NB4 (cell line): ENCODE measurements around the gene CALM3.
A peak's percentile ranks its signal among the peaks of the same experiment; 100 is the strongest.

ENCODE experiments used
- DNase-seq: peaks from one replicate; pipeline ENCODE4 v3.0.0; 2010; ENCODE audit warnings: low read depth
- H3K4me3 ChIP-seq: one replicate; pipeline ENCODE4 v1.5.1; 2011; ENCODE audit warnings: mild to moderate bottlenecking, low read depth, low read length, moderate library complexity
- MYC ChIP-seq: IDR thresholded peaks from 2 replicates; pipeline ENCODE4 v1.6.1; 2011; ENCODE audit warnings: low read depth, low read length
- POLR2A ChIP-seq: IDR thresholded peaks from 2 replicates; pipeline ENCODE4 v1.6.1; 2011; ENCODE audit warnings: mild to moderate bottlenecking; ENCODE audit not compliant: insufficient read length; ENCODE audit errors: extremely low read depth
- TF ChIP-seq, protein P1 (sequence below): IDR thresholded peaks from one replicate; pipeline ENCODE4 v1.5.1; 2012; ENCODE audit warnings: low read depth, low read length
- TF ChIP-seq, protein P2 (sequence below): IDR thresholded peaks from 2 replicates; pipeline ENCODE4 v1.6.1; 2011; ENCODE audit warnings: low read depth, low read length

Gene CALM3

DNA sequence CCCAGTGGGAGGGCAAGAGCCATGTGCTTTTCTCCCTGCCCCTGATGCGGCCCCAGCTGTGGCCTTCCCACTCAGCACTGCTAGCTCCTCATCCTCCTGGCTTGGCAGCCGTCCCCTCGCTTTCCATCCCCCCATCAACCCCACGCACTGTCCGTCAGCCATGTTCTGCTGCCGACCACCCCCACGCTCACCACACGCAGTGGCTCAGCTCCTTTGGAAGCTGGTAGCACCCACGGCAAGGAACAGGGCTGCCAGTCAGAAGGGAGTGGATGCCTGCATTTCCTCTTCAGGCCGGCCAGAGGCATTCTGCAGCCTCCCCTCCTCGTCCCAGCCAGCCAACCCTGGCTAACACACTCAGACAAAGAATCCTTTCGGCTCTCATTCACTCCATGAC lies 6.3 kb downstream of the CALM3 start:
- DNase-seq, result peak; percentile 20
- H3K4me3 ChIP-seq, result no peak overlapping the region
- TF ChIP-seq, protein P1, sequence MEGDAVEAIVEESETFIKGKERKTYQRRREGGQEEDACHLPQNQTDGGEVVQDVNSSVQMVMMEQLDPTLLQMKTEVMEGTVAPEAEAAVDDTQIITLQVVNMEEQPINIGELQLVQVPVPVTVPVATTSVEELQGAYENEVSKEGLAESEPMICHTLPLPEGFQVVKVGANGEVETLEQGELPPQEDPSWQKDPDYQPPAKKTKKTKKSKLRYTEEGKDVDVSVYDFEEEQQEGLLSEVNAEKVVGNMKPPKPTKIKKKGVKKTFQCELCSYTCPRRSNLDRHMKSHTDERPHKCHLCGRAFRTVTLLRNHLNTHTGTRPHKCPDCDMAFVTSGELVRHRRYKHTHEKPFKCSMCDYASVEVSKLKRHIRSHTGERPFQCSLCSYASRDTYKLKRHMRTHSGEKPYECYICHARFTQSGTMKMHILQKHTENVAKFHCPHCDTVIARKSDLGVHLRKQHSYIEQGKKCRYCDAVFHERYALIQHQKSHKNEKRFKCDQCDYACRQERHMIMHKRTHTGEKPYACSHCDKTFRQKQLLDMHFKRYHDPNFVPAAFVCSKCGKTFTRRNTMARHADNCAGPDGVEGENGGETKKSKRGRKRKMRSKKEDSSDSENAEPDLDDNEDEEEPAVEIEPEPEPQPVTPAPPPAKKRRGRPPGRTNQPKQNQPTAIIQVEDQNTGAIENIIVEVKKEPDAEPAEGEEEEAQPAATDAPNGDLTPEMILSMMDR, result no peak
- no peak for TF ChIP-seq POLR2A
- TF ChIP-seq, protein P2, sequence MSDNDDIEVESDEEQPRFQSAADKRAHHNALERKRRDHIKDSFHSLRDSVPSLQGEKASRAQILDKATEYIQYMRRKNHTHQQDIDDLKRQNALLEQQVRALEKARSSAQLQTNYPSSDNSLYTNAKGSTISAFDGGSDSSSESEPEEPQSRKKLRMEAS, result no peak
- TF ChIP-seq MYC, result no peak

DNA sequence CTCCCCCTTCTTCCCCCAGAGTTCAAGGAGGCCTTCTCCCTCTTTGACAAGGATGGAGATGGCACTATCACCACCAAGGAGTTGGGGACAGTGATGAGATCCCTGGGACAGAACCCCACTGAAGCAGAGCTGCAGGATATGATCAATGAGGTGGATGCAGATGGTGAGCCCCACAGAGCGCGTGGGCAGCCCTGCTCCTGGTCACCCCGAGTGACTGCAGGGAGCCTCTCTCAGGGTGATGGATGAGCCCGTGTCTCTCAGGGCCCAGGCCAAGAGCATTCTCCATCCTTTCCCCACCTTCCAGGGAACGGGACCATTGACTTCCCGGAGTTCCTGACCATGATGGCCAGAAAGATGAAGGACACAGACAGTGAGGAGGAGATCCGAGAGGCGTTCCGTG lies 7.0 kb downstream of the CALM3 start:
- H3K4me3 ChIP-seq, result no peak overlapping the region
- TF ChIP-seq, protein P1, result no peak
- TF ChIP-seq MYC, result no peak
- no peak for TF ChIP-seq POLR2A
- TF ChIP-seq, protein P2, result no peak
- DNase-seq, result no peak

DNA sequence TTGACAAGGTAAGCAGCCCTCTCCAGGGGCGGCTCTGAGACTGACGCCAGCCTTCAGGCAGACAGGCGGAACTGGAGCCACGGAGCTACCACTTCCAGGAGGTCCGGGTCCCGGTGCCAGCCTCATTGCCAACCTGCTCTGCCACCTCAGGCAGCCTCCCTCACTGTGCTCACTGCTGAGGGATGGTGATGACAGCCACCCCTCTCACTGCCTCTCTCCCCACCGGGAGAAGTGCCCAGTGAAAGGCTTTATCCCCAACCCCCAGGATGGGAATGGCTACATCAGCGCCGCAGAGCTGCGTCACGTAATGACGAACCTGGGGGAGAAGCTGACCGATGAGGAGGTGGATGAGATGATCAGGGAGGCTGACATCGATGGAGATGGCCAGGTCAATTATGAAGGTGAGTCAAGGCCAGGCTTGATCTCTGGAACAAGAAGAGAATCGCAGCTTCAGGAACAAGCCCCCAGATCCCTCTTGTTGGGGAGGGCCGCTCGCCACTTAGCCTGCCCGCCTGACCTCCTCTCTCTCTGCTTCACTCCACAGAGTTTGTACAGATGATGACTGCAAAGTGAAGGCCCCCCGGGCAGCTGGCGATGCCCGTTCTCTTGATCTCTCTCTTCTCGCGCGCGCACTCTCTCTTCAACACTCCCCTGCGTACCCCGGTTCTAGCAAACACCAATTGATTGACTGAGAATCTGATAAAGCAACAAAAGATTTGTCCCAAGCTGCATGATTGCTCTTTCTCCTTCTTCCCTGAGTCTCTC lies 7.6 kb downstream of the CALM3 start:
- DNase-seq, result no peak
- TF ChIP-seq MYC (no peak), POLR2A (no peak)
- TF ChIP-seq, protein P2, result no peak
- TF ChIP-seq, protein P1, result no peak
- H3K4me3 ChIP-seq, result no peak overlapping the region

DNA sequence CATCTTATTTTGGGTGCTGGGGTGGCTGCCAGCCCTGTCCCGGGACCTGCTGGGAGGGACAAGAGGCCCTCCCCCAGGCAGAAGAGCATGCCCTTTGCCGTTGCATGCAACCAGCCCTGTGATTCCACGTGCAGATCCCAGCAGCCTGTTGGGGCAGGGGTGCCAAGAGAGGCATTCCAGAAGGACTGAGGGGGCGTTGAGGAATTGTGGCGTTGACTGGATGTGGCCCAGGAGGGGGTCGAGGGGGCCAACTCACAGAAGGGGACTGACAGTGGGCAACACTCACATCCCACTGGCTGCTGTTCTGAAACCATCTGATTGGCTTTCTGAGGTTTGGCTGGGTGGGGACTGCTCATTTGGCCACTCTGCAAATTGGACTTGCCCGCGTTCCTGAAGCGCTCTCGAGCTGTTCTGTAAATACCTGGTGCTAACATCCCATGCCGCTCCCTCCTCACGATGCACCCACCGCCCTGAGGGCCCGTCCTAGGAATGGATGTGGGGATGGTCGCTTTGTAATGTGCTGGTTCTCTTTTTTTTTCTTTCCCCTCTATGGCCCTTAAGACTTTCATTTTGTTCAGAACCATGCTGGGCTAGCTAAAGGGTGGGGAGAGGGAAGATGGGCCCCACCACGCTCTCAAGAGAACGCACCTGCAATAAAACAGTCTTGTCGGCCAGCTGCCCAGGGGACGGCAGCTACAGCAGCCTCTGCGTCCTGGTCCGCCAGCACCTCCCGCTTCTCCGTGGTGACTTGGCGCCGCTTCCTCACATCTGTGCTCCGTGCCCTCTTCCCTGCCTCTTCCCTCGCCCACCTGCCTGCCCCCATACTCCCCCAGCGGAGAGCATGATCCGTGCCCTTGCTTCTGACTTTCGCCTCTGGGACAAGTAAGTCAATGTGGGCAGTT lies 8.6 kb downstream of the CALM3 start:
- TF ChIP-seq MYC, result no peak
- TF ChIP-seq, protein P2, result no peak
- TF ChIP-seq, protein P1, result no peak
- no peak for TF ChIP-seq POLR2A
- H3K4me3 ChIP-seq, result no peak overlapping the region
- DNase-seq, result no peak

DNA sequence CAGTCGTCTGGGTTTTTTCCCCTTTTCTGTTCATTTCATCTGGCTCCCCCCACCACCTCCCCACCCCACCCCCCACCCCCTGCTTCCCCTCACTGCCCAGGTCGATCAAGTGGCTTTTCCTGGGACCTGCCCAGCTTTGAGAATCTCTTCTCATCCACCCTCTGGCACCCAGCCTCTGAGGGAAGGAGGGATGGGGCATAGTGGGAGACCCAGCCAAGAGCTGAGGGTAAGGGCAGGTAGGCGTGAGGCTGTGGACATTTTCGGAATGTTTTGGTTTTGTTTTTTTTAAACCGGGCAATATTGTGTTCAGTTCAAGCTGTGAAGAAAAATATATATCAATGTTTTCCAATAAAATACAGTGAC lies 9.3 kb downstream of the CALM3 start:
- DNase-seq, result no peak
- TF ChIP-seq MYC, result no peak
- TF ChIP-seq, protein P1, result no peak
- TF ChIP-seq POLR2A, result no peak
- TF ChIP-seq, protein P2, result no peak
- no peak overlapping the region for H3K4me3 ChIP-seq
